Retinal pigment epithelial cell (primary cell): ENCODE measurements around the gene PDLIM5.

Source experiments
- DNase-seq: peaks from one replicate; pipeline ENCODE4 v3.0.0-alpha.2; 2010; ENCODE audit warnings: low read depth
- H3K4me3 ChIP-seq: 2 replicates; pipeline ENCODE4 v1.5.1; 2011; ENCODE audit warnings: mild to moderate bottlenecking, low read length, control low read depth, moderate library complexity
- TF ChIP-seq, protein P1 (sequence below): conservative IDR thresholded peaks from 2 replicates; pipeline ENCODE4 v1.5.1; 2011; ENCODE audit warnings: low read depth, low read length, control low read depth, inconsistent platforms

PDLIM5 gene

GRCh38 chr4:94691552-94691951 lies 239.8 kb downstream of the PDLIM5 start:
- TF ChIP-seq, protein P1, sequence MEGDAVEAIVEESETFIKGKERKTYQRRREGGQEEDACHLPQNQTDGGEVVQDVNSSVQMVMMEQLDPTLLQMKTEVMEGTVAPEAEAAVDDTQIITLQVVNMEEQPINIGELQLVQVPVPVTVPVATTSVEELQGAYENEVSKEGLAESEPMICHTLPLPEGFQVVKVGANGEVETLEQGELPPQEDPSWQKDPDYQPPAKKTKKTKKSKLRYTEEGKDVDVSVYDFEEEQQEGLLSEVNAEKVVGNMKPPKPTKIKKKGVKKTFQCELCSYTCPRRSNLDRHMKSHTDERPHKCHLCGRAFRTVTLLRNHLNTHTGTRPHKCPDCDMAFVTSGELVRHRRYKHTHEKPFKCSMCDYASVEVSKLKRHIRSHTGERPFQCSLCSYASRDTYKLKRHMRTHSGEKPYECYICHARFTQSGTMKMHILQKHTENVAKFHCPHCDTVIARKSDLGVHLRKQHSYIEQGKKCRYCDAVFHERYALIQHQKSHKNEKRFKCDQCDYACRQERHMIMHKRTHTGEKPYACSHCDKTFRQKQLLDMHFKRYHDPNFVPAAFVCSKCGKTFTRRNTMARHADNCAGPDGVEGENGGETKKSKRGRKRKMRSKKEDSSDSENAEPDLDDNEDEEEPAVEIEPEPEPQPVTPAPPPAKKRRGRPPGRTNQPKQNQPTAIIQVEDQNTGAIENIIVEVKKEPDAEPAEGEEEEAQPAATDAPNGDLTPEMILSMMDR = no peak
- no peak for DNase-seq
- no peak overlapping the region for H3K4me3 ChIP-seq

DNA sequence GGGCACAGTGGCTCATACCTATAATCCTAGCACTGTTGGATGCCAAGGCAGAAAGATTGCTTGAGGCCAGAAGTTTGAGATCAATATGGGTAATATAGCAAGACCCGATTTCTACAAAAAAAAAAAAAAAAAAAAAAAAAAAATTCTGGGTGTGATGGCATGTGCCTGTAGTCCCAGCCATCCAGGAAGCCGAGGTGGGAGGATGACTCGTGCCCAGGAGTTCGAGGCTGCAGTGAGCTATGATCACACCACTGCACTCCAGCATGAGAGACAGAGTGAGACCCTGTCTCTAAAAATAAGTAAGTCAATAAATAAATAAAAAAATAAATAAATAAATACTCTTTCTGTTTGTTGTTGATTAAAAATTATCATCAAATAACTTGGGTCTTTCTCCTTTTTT lies 243.6 kb downstream of the PDLIM5 start:
- no peak for DNase-seq
- TF ChIP-seq, protein P1 = no peak
- H3K4me3 ChIP-seq = no peak overlapping the region

GRCh38 chr4:94698187-94698586 lies 246.4 kb downstream of the PDLIM5 start:
- DNase-seq = no peak
- H3K4me3 ChIP-seq = no peak overlapping the region
- TF ChIP-seq, protein P1 = no peak

DNA sequence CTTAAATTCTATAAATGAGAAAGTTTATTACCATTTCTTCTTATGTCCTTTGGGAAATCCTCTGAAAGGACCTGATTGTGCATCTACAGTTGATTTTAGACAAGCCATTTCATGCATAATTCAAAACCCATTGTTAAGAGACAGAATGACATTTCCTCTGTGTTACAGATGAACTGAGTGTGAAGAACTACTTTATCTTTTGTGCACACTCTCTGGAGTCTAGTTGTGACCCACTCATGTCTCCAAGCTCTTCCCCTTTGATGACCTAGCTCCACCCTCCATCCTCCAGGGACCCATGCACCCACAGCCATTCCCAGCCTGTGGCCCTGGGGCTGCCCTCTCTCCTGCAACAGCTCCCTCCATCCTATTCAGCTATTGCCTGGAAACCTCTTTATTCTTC lies 248.6 kb downstream of the PDLIM5 start:
- no peak for DNase-seq
- no peak overlapping the region for H3K4me3 ChIP-seq
- TF ChIP-seq, protein P1 = no peak

- DNase-seq = no peak
- H3K4me3 ChIP-seq = no peak overlapping the region
- TF ChIP-seq, protein P1 = no peak
Measured at GRCh38 chr4:94701631-94702300, 250.0 kb downstream of the PDLIM5 start.

DNA sequence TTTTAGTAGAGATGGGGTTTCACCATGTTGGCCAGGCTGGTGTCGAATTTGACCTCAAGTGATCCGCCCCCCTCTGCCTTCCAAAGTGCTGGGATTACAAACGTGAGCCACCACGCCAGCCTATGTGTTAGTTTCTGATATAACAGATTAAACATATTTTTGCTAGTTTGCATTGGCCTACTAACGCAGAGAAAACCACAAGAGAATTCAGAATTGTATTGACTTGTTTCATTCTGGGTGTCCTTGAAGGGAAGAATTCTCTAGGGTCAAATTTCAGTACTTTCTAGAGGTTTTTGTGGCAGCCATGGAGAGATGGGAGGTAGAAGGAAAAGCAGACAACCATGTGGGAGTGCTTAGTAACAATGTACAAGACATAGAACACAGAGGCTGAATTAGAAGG lies 259.9 kb downstream of the PDLIM5 start:
- no peak overlapping the region for H3K4me3 ChIP-seq
- TF ChIP-seq, protein P1 = no peak
- no peak for DNase-seq

GRCh38 chr4:94714365-94715160 lies 262.8 kb downstream of the PDLIM5 start:
- no peak for DNase-seq
- H3K4me3 ChIP-seq = no peak overlapping the region
- TF ChIP-seq, protein P1 = no peak
